ENCODE results near the gene CYP8B1.

CYP8B1 gene

DNA sequence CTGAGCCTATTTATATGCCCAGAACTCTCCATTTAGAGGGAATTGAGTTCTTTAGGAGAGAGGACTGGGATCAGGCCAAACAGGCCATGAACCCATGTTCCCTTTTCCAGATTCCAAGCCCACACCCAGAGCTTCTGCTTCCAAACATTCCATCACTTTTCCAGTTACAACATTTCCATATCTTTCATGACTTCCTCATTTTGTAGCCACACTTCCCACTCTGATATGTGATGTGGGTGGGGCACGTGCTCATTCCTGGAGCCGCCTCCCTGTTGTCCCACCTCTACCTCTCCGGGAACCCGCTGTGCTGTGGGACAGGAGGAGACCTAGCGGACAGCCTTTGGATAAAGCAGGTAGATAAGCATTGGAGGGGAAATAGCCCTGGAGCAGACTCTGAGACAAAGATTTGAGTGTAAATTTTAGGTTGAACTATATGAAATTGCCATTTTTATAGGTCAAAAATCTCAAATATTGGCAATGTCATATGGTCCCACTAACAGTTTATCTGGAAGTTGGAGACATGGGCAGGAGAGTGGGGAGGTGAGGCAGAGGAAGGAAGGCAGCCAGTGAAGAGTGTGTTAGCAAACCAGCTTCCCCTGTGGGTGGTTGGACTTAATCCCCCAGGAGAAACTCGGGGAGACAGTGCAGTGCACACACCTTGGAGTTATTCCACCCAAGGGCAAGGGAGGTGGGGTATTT lies 31.8 kb downstream of the CYP8B1 start:
- H3K4me3 ChIP-seq (ENCODE audit: low read length): no peak overlapping the region
- H3K27me3 ChIP-seq (ENCODE audit: control insufficient read depth, insufficient read depth, low read length): no peaks in the 10 kb centered on the region
- WGBS (ENCODE audit: insufficient coverage, insufficient read length): no CpG with 5 or more reads among the region's 6 CpGs
- no peak for DNase-seq (ENCODE audit: low read depth, low spot score)
- peaks cover 5% of the 10 kb centered on the region; the same call in 1 of the 2 replicates for H3K4me1 ChIP-seq (ENCODE audit: control insufficient read depth, insufficient read depth, low read length)
- no peaks in the 10 kb centered on the region for H3K9me3 ChIP-seq (ENCODE audit: control insufficient read depth, insufficient read depth, low read length)
- H3K27ac ChIP-seq (ENCODE audit: low read length): no peak overlapping the region
- H3K36me3 ChIP-seq (ENCODE audit: control insufficient read depth, insufficient read depth, low read length): no peaks in the 10 kb centered on the region

DNA sequence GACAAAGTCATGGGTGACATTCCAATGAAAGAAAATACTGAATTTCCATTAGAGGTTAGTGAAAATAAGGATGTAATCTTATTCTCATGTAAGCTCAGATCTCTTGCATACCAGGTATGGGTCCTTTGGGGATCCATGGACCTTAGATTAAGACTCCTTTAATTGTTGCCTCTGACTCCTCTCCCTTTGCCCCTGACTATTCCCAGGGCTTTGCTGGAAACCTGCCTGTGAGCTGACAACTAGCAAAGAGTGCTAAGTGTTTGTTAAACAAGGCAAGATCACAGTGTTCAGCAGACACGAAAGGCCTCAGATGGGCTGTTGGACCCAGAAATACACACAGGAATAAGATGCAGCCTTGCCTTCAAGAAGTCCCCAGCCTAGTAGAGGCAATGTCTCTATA lies 34.3 kb downstream of the CYP8B1 start:
- Histone ChIP-seq H3K27ac (ENCODE audit: low read length) (no peak overlapping the region), H3K9me3 (ENCODE audit: control insufficient read depth, insufficient read depth, low read length) (no peaks in the 10 kb centered on the region), H3K27me3 (ENCODE audit: control insufficient read depth, insufficient read depth, low read length) (no peaks in the 10 kb centered on the region), H3K4me3 (ENCODE audit: low read length) (no peak overlapping the region), H3K36me3 (ENCODE audit: control insufficient read depth, insufficient read depth, low read length) (no peaks in the 10 kb centered on the region), H3K4me1 (ENCODE audit: control insufficient read depth, insufficient read depth, low read length) (peaks cover 5% of the 10 kb centered on the region; the same call in 1 of the 2 replicates)
- no peak for DNase-seq (ENCODE audit: low read depth, low spot score)
- WGBS (ENCODE audit: insufficient coverage, insufficient read length): no CpG with 5 or more reads among the region's 1 CpG

DNA sequence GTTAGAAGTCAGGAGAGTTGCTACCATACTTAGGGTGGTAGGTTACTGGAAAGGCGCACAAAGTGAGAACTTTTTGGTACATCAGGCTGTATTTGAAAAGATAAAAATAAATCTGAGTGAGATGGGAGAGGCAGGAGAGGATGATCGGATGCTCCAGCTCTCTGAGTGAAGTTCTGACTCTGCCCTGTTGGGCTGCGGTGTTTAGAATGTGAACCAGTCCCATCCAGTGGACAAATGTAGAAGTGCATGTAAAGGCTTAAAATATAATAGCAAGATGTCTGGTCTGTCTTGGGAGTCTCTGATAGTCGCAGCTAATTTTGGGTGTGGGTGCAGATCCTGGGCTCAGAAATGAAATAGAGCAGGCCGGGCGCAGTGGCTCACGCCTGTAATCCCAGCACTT lies 36.1 kb downstream of the CYP8B1 start:
- Histone ChIP-seq H3K9me3 (ENCODE audit: control insufficient read depth, insufficient read depth, low read length) (no peaks in the 10 kb centered on the region), H3K27ac (ENCODE audit: low read length) (no peak overlapping the region), H3K36me3 (ENCODE audit: control insufficient read depth, insufficient read depth, low read length) (no peaks in the 10 kb centered on the region), H3K4me1 (ENCODE audit: control insufficient read depth, insufficient read depth, low read length) (peaks cover 5% of the 10 kb centered on the region; the same call in 1 of the 2 replicates), H3K4me3 (ENCODE audit: low read length) (no peak overlapping the region), H3K27me3 (ENCODE audit: control insufficient read depth, insufficient read depth, low read length) (no peaks in the 10 kb centered on the region)
- DNase-seq (ENCODE audit: low read depth, low spot score): no peak
- no CpG with 5 or more reads among the region's 7 CpGs for WGBS (ENCODE audit: insufficient coverage, insufficient read length)

DNA sequence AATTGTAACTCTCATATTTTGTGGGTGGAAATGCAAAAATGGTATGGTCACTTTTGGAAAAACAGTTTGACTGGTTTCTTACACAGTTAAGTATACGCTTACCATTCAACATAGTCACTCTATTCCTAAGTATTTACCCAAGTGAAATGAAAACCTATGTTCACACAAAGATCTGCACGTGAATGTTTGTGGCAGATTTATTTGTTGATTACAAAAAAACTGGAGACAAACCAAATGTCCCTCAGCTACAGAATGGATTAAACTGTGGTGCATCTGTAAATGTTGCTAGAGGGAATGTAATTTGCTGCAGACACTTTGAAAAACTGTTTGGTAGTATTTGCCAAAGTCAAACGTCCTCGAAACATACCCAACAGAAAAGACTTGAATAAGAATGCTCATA lies 37.1 kb downstream of the CYP8B1 start:
- no peak for DNase-seq (ENCODE audit: low read depth, low spot score)

DNA sequence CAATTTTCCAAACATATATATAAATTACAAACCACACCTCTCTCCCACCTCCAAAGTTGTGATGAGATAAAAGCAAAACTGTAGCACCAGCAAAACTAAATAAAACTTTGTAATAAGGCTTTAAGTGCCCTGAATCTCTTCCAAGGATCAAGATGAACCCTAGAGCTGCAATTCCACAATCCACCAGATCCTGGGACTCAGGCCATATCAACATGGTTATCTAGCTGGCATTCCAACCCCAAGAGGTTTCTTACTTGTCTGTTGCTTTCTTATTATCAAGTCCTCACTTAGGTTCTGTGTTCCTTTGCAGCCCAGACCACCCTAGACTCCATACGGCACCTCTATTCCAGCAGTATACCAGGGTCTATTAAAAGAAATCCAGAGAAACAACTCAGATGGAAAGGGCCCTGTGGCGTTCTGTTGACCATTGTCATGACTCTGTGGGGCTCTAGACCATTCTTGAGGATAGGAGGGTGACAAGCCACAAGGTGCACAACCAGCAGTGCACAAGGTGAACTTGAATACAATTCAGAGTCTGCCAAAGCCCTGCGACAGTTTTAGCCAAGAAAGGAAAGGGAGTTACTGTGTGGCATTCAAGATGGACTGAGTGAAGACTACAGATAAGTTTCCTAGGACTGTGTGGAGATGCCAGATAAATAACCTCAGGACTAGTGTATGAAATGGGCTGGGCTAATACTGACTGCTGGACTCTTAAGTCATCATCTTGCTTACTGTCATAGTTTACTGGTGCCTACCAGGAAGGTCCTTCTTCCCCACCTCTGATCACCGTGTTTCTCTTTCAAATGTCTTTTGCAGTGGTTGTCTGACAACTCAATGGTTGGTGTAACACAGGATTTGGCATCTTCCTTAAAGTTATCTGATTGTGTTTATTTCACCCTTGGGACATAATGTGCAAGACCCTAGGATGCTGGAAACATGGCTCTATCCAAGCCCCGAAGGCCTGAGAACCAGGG lies 39.2 kb downstream of the CYP8B1 start:
- no peak for DNase-seq (ENCODE audit: low read depth, low spot score)
- H3K4me1 ChIP-seq (ENCODE audit: control insufficient read depth, insufficient read depth, low read length): peaks cover under 1% of the 10 kb centered on the region; the same call in 1 of the 2 replicates
- H3K27ac ChIP-seq (ENCODE audit: low read length): no peak overlapping the region
- no peak overlapping the region for H3K4me3 ChIP-seq (ENCODE audit: low read length)
- H3K9me3 ChIP-seq (ENCODE audit: control insufficient read depth, insufficient read depth, low read length): no peaks in the 10 kb centered on the region
- no peaks in the 10 kb centered on the region for H3K36me3 ChIP-seq (ENCODE audit: control insufficient read depth, insufficient read depth, low read length)
- no peaks in the 10 kb centered on the region for H3K27me3 ChIP-seq (ENCODE audit: control insufficient read depth, insufficient read depth, low read length)
- no CpG with 5 or more reads among the region's 5 CpGs for WGBS (ENCODE audit: insufficient coverage, insufficient read length)

More for the DNA sequence above, 37.1 kb downstream of the CYP8B1 start:
- WGBS (ENCODE audit: insufficient coverage, insufficient read length): no CpG with 5 or more reads among the region's 4 CpGs
- Histone ChIP-seq H3K9me3 (ENCODE audit: control insufficient read depth, insufficient read depth, low read length) (no peaks in the 10 kb centered on the region), H3K4me1 (ENCODE audit: control insufficient read depth, insufficient read depth, low read length) (no peaks in the 10 kb centered on the region), H3K36me3 (ENCODE audit: control insufficient read depth, insufficient read depth, low read length) (no peaks in the 10 kb centered on the region), H3K27me3 (ENCODE audit: control insufficient read depth, insufficient read depth, low read length) (no peaks in the 10 kb centered on the region), H3K4me3 (ENCODE audit: low read length) (no peak overlapping the region), H3K27ac (ENCODE audit: low read length) (no peak overlapping the region)

DNA sequence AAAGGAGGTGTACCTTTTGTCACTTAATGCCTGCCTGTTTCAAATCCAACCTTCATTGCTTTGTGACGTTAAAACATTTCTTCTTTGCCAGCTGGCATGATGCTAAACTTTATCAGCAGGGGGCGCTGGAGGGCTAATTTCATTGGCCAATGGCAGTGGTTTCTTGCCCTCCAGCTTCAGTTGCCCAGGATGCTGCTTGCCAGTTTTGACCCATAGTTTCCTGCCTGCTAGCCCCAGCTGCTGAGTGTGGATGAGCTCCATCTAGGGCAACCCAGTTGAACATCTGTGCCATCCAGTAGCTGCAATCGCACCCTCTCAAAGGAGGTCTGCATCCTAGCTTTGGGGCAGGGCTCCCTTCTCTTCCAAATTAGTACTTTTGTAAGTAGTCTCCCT lies 44.4 kb downstream of the CYP8B1 start:
- no peak overlapping the region for H3K4me3 ChIP-seq (ENCODE audit: low read length)
- H3K27ac ChIP-seq (ENCODE audit: low read length): no peak overlapping the region
- DNase-seq (ENCODE audit: low read depth, low spot score): peak; percentile 45
- H3K27me3 ChIP-seq (ENCODE audit: control insufficient read depth, insufficient read depth, low read length): no peaks in the 10 kb centered on the region
- no peaks in the 10 kb centered on the region for H3K9me3 ChIP-seq (ENCODE audit: control insufficient read depth, insufficient read depth, low read length)
- H3K4me1 ChIP-seq (ENCODE audit: control insufficient read depth, insufficient read depth, low read length): peaks cover 2% of the 10 kb centered on the region; the same call in 1 of the 2 replicates
- WGBS (ENCODE audit: insufficient coverage, insufficient read length): no CpG with 5 or more reads among the region's 3 CpGs
- no peaks in the 10 kb centered on the region for H3K36me3 ChIP-seq (ENCODE audit: control insufficient read depth, insufficient read depth, low read length)

DNA sequence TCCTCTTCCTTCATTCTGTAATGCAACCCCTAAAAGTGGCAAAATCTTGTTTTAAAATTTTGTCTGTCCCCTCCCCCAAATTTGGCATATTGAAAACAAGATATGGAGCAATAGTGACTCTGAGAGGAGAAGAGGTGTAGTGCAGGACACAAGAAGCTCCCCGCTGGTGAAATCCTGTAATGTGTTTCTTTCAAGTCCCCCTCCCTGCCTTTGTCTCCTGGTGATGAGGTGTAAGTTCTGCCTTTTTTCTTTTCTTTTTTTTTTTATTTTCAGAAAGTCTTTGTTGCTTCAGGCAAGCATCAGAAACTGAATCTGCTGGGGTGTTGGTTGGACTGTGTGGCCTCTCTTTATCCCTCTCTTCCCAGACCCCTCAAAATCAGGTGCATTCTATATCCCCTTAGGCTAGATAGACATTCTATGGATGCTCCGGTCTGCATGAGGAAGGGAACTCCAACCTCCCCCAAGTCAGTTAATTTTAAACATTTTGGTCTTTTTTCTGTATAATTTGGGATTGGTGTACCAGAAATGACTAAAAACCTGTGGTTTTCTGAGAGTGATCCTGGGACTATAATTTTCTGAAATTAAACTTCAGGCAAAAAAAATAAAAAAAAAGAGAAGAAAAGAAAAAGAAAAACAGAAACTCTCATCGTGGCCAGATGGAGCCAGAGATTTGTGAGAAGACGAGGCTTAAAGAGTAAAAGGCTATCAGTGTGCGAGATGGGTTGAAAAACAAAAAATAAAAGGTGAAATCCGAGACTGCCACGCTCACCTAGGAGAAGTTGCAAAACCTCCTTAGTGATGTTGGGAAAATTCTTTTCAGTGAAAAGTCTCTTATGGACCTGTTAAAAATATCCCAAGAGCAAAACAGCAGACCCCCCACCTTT lies 45.0 kb downstream of the CYP8B1 start:
- no peaks in the 10 kb centered on the region for H3K27me3 ChIP-seq (ENCODE audit: control insufficient read depth, insufficient read depth, low read length)
- no CpG with 5 or more reads among the region's 7 CpGs for WGBS (ENCODE audit: insufficient coverage, insufficient read length)
- H3K4me1 ChIP-seq (ENCODE audit: control insufficient read depth, insufficient read depth, low read length): peaks cover 2% of the 10 kb centered on the region; the same call in 1 of the 2 replicates
- H3K36me3 ChIP-seq (ENCODE audit: control insufficient read depth, insufficient read depth, low read length): no peaks in the 10 kb centered on the region
- no peaks in the 10 kb centered on the region for H3K9me3 ChIP-seq (ENCODE audit: control insufficient read depth, insufficient read depth, low read length)
- DNase-seq (ENCODE audit: low read depth, low spot score): peak; percentile 39
- no peak overlapping the region for H3K4me3 ChIP-seq (ENCODE audit: low read length)
- no peak overlapping the region for H3K27ac ChIP-seq (ENCODE audit: low read length)

DNA sequence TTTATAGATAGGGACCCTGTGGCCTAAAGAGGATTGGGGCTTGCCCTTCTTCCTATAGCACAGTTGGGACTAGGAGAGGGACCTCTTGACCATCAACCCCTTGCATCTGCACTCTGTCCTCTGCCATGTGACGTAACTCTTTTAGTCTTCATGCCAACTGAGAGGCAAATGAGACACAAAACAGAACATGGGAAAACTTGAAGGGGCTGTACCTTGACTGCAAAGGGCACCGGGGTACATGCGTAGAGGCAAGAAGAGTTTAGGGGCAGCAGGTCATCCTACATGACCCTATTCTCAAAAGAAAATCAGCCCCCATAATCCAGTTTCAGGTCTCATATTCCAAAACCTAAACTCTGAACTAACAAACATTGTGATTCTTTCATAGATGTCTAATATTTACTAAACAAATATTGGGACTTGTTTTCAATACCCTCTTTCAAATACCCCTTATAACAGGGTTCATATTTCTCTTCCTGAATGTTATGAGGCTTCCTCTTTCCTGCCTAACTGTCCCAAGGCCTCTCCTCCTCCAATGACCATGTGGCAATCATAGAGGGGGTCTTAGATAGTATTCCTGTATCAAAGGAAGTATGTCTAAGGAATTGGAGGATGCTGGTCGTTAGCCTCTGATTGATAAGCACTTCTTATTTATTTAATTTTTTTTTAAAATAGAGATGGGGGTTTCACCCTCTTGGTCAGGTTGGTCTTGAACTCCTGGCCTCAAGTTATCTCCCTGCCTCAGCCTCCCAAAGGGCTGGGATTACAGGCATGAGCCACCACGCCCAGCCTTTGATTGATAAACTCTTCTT lies 45.8 kb downstream of the CYP8B1 start:
- no peak overlapping the region for H3K4me3 ChIP-seq (ENCODE audit: low read length)
- no peaks in the 10 kb centered on the region for H3K27me3 ChIP-seq (ENCODE audit: control insufficient read depth, insufficient read depth, low read length)
- peaks cover 2% of the 10 kb centered on the region; the same call in 1 of the 2 replicates for H3K4me1 ChIP-seq (ENCODE audit: control insufficient read depth, insufficient read depth, low read length)
- no peak for DNase-seq (ENCODE audit: low read depth, low spot score)
- H3K36me3 ChIP-seq (ENCODE audit: control insufficient read depth, insufficient read depth, low read length): no peaks in the 10 kb centered on the region
- no peaks in the 10 kb centered on the region for H3K9me3 ChIP-seq (ENCODE audit: control insufficient read depth, insufficient read depth, low read length)
- no CpG with 5 or more reads among the region's 5 CpGs for WGBS (ENCODE audit: insufficient coverage, insufficient read length)
- no peak overlapping the region for H3K27ac ChIP-seq (ENCODE audit: low read length)

DNA sequence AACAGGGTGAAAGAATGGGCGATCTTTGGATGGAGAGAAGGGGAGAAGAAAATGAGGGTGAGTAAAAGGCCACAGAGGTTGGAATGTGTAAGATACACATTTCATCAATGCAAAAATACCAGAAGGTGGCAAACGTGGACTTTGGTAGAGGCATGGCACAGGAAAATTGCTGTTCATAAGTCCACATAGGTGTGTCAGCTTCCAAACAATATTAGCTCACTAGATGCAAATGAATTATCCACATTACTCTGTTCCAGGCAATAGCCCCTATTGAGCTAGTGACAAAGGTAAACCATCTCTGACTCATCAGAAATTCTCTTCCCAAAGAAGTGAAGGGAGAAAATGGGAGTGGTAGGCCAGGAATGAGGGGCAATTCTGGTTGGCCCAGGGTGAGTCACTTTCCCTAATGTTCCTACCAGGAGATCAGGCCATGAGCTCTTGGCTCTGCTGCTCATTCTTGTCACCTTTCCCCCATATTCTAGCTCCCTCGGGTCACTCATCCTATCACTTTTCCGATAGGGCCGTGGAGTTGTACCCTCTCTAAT lies 46.5 kb downstream of the CYP8B1 start:
- Histone ChIP-seq H3K4me3 (ENCODE audit: low read length) (no peak overlapping the region), H3K27me3 (ENCODE audit: control insufficient read depth, insufficient read depth, low read length) (no peaks in the 10 kb centered on the region), H3K36me3 (ENCODE audit: control insufficient read depth, insufficient read depth, low read length) (no peaks in the 10 kb centered on the region), H3K4me1 (ENCODE audit: control insufficient read depth, insufficient read depth, low read length) (peaks cover 2% of the 10 kb centered on the region; the same call in 1 of the 2 replicates), H3K27ac (ENCODE audit: low read length) (no peak overlapping the region), H3K9me3 (ENCODE audit: control insufficient read depth, insufficient read depth, low read length) (no peaks in the 10 kb centered on the region)
- WGBS (ENCODE audit: insufficient coverage, insufficient read length): no CpG with 5 or more reads among the region's 5 CpGs
- no peak for DNase-seq (ENCODE audit: low read depth, low spot score)

All from iPS DF 6.9 (cell line).